Right hindlimb (tissue), 1 donor: ENCODE measurements around the gene GNAO1.

Experiments
- DNase-seq: peaks from one replicate; pipeline ENCODE4 v3.0.0-alpha.2; 2018

GNAO1 gene

DNA sequence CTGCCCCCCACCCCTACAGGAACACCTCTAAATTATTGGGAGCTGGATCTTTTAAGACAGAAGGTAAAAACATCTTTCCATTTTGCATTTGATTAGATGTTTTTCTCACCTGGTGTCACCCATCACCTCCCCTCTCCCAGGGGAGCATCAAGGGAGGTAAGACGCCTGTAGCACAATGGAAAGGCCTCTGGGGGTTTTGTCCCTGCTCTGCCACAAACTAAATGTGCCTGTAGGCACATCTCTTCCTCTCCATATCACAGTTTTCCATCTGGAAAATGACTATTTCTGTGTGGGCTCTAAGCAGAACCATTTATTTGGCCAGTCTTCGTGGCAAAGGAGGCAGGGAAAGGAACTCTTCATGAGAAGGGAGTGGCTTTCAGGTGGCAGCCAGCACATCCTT lies 76.6 kb downstream of the GNAO1 start:
- DNase-seq, result no peak

DNA sequence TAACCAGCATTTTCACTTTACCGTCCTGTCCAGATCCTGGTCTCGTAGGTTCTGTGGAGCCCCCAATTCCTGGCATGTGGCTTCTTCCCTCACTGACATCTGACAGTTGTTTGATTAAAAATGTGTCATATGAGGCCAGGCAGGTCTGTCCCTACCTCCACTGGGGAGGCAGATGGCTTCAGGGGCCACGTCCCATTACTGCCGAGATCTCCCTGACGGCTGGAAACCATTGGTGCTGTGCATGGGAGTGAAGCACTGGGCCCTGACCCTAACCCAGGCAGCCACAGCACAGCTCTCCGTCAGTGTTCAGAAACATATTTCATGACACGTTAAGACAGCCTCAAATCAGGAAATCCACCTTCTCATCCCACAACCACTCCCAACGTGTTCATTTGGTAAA lies 77.5 kb downstream of the GNAO1 start:
- no peak for DNase-seq

DNA sequence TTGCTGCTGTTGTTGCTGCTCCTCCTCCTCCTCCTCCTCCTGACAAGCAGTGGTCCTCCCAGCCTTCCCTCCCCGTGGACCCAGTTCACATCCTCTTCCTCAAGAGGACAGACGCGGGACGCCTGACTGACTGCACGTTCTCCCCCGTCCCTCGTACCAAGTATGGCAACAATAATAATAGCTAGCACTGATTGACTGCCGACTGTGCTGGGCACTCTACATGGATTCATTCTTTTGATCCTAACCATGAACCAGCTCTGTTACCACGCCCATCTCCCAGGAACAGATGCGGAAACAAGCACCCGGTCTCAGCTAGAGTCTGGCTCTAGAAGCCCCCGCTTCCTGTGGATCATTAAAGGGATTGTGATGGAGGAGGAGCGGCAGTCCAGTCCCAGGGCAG lies 78.0 kb downstream of the GNAO1 start:
- no peak for DNase-seq

DNA sequence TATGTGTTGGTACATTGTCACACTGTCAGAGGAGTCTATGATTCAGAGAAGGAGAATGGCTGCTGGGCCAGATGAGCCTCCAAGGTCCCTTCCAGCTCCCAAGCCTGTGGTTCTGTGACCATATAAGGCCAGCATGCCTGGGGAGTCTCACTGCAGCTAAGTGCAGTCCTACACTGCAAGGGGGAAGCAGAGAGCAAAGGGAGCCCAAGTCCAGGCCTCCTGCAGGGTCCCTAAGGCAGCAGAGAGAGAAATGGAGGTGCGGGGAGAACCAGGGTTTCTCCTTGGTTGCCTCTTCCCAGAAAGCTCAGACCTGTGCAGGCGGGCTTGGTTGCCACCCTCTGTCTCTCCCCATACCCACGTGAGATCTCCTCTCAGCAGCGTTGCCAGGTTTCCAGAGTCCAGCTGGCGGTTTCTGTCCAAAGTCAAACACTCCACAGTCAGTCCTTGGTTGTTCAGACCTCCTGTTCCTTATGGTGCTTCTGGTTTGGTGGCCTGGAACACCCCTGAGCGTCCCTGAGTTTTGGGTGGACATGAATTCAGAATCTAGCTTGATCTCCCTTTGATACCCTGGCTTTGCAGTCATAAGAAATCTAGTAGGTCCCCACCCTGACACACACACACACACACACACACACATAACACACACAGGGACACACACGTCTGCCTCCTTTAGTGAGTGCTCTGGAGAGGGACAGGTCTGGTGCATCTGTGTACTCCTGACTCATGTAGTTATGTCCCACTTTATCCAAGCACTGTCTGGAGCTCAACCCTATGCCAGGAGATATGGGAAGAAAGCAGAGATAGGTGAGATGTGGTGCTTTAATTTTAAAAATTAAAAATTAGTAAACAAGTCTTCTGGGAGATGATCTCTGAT lies 78.8 kb downstream of the GNAO1 start:
- DNase-seq, result peak; percentile 29

DNA sequence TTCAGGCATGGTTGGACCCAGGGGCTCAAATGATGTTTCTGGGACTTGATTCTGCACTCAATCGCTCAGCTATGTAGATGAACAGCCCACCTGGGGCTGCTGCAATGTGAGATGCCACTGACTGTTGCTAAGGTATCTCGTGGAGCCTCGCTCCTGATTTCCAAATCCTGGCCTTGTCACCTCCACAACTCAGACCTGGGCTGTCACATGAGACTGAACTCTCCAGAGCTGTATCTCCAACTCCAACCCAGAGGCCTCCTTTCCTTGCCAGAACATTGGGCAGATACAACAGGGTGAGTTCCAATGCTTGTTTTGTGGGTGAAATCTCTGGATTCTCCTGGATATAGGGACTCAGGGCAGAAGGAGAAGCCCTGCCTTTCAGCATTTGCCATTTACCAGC lies 79.5 kb downstream of the GNAO1 start:
- DNase-seq, result no peak

DNA sequence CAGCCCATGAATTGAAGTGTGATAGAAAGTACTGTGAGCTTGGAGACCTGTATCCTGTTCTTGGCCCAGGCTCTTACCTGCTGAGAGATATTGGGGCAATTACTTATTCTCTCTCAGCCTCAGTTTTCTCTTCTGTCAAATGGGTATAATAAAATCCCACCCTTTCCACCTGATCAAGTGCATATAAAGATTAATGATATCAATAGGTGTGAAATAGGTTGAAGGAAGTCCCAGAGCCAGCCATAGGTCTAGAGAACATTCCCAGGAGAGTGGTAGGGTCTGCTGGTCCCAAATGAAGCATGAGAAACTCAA lies 81.2 kb downstream of the GNAO1 start:
- no peak for DNase-seq

DNA sequence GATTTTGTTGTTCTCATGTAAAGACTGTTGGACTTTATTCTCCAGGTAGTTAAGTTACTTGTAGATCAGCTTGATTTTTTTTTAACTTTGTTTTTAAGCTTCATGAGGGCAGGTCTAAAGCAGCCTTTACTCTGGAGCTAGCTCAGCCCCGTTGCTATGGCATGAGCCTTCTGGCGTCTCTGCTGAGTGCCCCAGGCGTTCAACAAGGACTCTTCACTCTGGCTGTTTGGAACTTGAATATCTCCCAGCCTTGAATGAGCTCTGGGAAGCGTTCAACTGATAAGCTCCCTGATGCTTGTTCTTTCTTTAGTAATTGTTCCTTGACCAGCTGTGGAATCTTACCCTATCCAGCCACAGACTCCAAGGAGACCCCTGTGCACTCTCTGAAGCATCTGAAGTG lies 82.3 kb downstream of the GNAO1 start:
- DNase-seq, result no peak

DNA sequence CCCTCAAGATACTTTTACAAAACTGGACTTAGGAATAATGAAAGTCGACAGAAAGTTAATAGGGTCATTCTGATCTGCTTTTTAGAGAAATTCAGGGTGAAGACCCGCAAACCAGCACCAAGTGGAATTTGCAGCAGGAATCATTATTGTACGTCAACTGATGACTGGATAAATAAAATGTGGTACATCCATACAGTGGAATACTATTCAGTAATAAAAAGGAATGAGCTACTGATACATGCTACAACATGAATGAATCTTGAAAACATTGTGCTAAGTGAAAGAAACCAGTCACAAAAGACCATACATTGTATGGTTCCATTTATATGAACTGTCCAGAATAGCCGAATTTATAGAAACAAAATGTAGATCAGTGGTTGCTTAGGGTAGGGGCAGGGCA lies 83.1 kb downstream of the GNAO1 start:
- DNase-seq, result no peak

DNA sequence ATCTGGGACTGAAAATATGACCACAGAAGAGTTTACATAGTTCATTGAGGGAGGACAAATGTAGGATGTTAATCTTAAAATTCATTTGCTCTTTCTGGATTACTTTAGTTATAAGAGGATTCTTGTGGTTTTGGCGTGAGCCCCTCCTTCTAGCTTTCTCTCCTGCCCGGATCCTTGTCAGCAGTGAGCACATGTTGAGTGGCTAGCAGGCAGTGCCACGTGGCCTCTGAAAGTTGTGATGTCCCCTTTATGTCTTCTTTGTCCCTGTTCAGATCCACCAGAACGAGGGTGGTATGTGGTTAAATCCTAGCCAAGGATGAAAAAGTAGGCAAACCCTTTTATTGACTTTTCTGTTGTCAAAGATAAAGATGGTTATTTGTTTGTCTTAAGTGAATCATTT lies 83.8 kb downstream of the GNAO1 start:
- DNase-seq, result no peak

DNA sequence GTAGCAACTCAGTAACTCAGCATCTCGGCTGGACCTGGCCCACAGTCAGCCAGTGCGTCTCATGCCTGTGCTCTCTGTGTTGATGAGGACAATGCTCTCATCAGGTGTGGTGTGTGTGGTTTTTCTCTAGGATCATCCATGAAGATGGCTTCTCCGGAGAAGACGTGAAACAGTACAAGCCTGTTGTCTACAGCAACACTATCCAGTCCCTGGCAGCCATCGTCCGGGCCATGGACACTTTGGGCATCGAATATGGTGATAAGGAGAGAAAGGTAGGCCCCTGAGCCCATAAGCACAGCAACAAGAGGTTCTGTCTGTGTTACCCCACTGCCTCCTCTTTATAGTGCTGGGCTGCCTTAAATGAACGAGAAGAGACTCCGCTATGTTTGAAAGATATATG lies 84.5 kb downstream of the GNAO1 start:
- no peak for DNase-seq

DNA sequence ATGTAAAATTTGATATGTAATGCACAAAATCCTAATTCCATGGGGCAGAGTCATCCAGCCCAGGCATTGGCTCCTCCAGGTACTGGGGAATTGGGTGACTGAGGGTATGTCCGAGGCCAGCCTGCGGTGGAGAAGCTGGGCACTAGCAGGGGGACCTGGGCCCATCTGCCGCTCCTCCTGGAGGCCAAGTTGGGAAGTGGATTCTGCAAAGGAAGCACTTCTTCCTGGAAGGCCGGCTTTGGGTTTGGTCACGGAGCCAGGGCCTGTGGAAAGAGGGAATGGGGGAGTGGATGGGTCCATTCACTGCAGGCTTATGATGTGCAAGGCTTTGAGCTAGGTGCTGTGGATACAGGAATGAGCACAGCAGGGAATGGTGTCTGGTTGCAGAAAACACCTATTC lies 85.8 kb downstream of the GNAO1 start:
- DNase-seq, result no peak

DNA sequence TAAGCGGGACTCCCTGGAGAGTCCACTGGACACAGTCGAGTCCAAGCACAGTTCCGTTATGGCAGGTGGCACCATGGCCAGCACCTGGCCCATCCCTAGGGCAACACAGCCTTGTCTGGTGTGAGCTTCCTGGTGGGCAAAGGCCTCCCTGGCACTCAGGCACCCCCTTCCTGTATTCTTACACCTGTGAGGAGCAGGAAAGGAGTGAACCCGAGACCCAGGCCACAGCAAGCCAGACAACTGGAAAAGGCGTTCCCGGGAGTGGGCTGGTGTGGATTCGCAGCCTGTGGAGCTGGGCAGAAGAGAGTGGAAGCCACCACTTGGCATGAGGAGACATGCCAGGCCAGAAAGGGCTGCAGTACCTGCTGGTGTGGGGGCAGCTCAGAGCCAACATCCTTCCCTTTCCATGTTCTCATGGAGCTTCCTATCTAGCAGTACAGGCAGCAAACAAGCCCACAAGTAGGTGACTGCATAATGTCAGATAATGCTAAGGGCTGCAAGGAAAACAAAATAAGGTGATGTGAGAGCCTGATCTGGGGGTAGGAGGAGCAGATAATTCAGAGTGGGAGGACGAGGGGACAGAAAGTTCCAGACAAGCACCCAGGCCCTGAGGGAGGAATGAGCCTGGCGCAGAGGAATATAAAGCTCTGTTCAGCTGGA lies 87.0 kb downstream of the GNAO1 start:
- DNase-seq, result no peak

DNA sequence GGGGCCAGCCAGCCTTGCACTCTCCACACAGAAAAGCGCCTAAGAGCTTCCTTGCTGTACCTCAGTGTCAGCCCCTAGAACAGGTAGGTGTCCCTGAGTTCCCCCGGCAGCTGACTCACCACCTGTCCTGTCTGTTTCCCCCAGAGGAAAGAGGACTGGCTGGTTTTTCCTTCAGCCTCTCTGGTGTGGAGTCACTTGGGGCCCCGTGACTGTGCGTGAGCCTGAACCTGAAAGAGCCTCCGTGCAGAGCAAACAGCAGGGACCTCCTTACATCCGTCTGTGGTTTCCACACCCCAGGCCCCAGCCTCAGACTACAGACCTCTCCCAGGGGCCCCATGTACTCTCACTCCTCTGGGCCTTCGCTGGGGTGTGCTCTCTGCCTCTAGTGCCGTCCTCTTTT lies 87.8 kb downstream of the GNAO1 start:
- DNase-seq, result no peak

DNA sequence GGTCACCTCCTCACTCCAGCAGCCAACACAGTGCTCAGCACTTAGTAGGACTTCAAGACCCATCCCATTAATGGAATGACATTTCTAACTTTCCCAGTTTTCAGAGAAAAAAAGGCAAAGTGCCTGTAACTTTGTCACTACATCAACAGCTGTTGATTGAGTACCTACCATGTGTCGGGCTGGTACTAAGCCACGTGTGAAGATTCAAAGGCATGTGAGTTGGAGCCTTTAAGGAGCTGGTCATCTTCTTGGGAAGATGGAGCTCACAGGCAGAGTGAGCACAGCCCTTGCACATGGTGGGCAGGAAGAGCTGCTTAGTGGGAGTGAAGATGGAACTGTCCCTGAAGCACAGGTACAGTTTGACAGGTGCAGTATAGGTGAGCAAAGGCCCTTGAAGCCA lies 88.6 kb downstream of the GNAO1 start:
- no peak for DNase-seq

DNA sequence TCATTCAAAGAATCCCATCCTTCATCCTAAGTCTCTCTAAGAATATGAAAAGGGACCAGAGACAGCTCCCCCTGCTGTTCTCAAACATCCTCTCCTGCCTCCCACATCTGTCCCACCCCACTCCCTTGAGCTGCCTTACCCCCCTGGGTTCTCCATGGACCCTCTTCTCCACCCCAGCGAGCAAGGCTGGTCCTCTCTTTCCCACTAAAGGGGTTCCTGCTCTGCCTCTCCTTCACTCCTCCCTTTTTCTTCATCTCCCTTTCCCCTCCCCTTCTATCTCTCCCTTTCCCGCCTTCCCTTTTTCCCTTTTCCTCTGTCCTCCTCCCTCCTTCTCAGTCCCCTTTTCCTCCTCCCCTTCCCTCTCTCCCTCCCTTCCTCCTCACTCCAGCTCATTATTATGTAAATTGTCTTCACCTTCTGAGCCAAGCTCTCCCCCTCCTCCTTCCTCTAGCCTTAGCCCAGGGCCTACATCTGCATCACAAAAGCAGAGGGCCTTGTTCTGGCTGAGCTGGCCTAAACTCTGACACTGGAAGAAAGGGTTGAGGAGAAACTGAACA lies 90.0 kb downstream of the GNAO1 start:
- DNase-seq, result no peak

DNA sequence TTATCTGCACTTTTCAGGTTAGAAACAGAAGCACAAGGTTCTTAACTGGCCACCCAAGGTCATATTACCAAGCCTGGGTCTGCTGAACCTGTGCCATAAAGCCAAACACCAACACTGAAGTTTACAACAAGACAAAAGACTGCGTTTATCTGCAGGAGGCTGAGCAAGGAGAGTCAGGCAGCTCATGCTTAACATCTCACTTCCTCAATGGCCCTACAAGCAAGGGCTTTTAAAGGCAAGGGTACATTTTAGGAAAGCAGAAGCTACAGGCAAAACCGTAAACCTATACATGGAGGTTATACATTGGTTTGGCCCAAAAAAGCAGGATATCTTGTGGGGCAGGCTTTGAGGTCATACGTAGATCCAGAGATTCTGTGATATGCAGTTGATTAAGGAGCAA lies 91.2 kb downstream of the GNAO1 start:
- no peak for DNase-seq

DNA sequence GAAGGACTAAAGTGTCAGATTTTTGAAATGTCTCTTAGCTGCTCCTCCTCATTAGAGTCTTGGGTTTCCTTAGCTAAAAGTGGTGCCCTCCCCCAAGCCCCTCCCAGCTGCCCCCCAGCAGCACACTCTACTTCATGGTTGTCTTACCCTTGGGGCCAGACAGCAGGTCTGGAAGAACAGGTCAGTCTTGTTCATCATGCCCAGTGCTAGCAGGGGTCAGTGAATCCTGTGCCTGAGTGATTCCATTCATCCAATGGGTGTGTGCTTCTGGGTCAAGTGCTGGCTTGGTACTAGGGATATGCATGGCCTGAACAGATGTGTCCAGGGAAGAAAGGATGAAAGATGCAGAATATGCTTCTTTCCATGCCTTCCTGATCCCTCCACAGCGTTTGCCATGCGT lies 93.2 kb downstream of the GNAO1 start:
- DNase-seq, result no peak

DNA sequence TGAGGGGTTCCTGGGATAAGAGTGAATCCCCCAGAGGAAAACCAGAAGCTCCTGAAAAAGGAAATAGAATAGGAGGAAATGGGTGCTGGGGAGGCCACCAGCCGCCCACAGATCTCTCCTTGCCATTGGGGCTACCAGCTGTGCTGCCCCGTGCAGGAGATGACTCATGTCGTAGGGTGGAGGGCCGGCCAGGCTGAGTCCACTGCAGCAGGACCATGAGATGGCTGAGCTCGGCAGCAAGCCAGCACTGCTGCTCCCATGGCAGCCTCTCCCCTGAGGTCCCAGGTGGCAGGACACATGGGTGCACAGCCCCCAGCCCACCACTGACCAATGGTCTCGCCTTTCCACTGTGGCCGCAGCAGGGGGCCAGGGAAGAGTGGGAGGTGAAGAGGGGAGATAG lies 95.5 kb downstream of the GNAO1 start:
- no peak for DNase-seq

DNA sequence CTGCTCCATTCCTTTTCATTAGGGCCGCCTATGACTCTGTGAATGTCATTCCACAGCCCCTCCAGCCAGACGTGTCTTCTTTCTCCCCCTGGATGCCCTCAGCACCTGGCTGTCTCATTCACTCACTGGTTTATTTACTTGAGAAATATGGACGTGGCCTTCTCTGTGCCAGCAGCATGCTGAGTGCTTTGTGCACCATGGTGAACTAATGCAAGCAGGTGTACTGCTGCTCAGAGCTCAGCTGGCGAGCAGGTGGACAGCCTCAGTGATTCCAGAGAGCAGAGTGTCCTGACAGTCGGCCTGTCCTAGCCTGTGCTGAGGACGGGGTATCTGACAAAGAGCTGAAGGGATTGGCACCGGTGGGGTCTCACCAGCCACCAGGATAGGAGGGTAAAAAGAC lies 96.7 kb downstream of the GNAO1 start:
- no peak for DNase-seq

DNA sequence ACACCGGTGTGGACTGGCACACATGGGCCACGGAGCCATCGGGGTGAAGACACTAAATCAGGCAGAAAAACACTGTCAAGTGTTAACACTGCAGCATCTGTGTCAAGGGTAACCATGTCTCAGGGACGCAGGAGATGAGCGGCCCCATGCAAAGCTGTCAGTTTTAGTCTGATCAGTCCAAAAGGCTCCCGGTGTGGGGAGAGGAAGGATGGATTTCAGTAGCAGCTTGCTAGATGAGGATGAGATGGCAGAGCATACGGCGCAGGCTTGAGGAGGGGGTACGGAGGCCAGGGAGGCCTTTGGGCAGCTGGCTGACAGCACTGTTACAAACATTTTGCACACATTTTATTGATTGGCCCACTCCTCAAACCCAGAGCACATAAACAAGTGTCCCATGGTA lies 98.1 kb downstream of the GNAO1 start:
- no peak for DNase-seq

DNA sequence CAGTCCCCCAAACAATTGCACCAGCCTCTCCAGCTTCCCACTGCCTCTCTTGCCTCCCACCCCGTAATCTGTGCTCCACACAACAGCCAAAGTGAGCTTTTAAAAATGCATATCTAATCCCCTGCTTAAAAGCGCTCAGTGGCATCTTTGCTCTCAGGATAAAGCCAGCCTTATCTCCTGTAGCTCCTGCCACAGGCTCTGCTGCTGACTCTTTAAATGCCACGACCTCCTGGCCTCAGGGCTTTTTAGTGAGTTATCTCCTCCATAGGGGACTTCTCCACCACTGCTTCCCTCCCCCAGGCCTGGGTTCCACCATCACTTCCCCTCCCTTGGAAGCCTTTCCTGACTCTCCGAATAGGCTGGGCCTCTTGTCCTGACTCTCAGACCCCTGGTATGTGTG lies 98.6 kb downstream of the GNAO1 start:
- no peak for DNase-seq

DNA sequence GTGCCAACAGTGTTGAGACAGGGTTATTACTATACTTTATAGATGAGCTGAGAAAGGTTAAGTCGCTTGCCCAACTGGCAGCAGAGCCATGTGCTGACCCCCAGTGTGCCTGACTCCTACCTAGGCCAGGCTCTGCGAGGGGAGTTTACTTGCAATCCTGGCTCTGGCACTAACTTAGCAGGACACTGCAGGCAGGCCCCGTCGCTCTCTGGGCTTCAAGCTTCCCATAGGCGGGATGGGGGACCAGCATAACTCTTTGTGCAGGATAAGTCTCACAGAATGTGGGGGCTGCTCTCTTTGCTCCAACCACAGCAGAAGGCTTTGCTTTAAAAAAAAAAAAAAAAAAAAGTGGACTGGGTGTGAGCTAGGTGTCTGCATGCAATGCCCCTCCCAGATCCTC lies 102.7 kb downstream of the GNAO1 start:
- DNase-seq, result no peak

DNA sequence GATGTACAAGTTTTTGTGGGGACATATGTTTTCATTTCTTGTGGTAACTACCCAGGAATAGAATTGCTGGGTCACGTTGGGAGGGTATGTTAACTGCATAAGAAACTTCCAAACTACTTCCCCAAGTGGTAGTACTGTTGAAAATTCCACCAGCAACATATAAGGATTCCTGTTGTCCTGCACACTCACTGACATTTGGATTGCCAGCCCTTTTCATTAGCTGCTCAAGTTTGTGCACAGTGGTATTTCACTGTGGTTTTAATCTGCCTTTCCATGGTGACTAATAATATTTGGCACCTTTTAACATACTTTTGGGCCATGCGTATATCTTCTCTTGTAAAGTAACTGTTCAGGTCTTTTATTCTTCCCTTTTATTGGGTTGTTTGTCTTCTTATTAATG lies 103.3 kb downstream of the GNAO1 start:
- no peak for DNase-seq

DNA sequence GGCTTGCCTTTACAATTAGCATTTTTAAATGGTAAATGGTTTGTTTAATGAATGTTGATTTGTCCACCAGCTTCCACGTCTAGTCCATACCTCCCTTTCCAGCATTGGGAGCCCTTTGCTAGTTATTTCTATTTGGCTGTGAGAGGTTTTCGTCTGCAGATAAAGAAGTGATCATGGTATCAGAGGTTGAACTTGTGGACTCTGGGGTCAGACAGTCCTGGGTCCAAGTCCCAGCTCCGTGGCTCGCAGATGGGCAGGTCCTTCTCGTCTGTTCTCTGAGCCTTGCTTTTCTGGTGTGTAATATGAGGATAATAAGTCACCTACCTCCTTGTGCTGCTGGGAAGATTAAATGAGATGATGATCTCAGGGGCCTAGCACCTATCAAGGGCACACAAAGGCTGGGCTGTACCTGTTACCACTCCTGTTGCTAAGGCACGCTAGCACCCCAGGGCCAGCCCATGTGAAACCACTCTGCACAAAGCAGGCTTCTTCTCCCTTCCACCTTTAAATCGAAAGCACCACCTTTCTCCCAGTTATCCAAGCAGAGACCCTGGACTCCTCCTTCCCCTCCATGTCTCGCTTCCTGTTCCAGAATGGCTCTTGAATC lies 103.9 kb downstream of the GNAO1 start:
- no peak for DNase-seq
